ENCODE measurements around the gene HLA-DPA1.
A peak's percentile ranks its signal among the peaks of the same experiment; 100 is the strongest.

Gene HLA-DPA1

DNA sequence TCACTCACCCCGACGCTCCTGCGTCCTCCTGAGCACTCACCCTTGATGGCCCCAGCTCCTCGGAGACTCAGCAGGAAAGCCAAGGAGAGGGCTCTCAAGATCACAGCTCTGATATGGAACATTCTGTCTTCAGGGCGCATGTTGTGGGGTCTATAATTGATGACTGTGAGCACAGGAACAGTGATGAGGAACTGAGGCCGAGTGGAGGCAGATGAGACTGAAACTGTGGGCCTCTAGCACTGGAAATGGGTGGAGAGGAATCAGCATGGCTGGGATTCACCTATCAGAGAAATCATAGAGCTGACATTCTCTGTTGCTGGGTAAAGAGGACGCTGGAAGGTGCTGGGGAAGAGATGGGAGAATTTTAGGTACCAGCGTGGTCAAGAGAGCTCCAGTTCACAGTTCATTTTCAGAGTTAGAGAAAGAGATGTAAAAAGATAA, at the start of gene HLA-DPA1:
HLA-DPA1 (minus strand) TSS at position 219 of the 441 bp plus-strand sequence.
- DNase-seq = peak; percentile 42

DNA sequence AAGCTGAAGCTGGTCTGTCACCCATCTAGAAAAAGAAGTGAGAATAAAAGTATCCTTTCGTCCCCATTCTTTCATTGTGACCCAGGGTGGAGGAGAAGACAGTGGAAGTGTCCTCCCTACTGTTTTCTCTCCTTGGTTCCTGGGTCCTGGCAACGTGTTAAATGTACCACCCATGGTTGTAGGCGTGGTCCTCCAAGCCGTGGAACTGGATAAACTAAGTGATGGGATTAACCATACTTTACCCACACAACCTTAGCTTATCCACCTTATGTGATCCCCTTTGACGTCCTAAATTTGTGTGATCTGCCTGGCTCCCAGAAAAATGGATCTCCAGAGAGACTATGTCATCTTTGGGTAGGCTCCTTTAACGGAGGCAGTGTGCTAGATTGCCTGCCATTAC, 49.7 kb upstream of the HLA-DPA1 start:
- DNase-seq = no peak

DNA sequence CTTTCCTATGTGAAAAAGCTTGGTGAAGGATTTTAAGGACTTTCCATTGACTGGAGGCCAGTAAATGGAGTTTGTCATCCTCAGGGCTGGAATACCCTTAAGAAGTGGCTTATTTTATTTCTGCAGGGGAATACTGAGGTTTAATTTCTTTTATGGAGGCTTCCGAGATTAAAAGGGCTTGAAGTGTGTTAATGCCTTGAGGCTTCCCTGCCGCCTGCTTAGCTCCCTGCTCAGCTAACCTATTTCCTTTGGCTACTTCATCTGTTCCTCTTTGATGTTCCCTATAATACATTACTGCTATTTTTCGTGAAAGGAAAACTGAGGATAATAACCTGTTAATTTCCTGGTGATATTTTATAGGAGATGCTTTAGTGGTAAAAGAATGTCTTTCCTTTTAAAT, 46.6 kb upstream of the HLA-DPA1 start:
- DNase-seq = no peak

DNA sequence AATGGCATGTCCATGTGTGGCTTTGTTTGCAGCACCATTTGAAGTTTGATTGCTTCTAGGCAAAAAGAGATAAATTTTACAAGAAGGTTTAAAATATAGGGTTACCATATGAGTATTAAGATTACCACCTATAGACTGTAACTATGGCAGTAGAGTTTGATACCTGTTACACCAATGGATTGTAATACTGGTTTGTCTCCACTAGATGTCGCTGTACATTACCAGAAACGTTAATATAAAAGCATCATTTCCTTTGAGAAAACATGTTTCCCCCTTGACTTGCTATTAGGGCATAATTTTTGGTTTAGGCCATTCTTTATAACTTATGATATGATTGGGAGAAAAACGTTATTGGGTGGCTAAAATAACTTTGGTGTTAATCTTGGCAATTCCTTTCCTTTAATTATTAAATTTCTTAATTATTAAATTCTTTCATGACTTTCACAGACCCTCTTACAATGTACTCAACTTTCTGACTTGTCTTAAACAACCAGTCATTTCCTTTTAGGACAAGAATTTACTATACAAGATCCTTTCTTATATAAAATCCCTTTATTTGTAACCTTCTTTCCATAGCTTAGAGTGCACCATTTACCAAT, 45.2 kb upstream of the HLA-DPA1 start:
- peak; percentile 77 for DNase-seq

DNA sequence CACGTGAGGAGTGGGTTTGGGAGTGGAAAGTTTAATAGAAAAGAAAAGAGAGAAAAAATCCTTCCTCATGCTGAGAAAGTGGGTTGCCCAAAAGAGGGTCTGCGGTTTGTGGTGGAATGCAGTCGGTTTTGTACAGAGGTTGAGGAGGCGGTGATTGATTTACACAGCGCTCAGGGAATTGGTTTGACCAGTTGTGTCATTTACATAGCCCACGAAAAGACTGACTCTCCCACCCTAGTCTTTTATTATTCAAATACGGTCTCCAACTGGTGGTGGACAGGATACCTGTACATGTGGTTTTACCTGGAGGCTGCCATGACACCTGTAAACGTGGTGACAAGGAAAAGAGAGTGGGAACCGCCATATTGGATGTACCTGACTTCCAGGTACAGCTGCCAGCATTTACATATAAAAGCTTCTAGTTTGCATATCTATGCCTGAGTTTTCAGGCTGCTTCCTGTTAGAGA, 44.4 kb upstream of the HLA-DPA1 start:
- peak; percentile 19 for DNase-seq

DNA sequence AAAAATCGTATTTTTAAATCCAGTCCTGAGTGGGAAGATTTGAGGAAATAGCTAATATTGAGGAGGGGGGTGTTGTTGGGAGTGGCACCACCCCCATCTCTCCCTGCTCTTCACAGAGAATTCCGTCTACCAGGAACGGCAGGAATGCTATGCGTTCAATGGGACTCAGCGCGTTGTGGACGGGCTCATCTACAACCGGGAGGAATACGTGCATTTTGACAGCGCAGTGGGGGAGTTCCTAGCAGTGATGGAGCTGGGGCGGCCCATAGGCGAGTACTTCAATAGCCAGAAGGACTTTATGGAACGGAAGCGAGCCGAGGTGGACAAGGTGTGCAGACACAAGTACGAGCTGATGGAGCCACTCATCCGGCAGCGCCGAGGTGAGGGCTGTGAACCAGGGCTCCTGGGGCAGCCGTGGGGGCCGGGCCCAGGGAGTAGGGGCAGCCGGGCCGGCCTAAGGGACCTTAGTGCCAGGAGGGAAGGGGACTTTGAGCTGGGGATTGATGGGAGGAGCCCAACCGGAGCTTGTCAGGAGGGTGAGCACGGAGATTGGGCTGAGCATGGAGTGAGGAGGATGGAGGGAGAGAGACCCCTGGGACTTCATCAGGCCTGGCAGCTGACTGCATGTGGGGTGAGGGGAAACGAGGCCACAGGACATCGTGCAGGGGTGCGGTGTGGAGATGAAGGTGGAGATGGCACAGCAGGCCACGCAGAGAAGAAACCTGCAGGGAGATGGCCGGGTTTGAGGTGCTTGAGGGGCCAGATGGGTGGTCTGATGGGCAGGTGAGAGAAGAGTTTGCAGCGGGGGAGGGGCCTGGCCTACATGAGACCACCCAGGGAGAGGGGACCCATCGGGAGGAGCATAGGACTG, 43.6 kb upstream of the HLA-DPA1 start:
- DNase-seq = peak; percentile 63

DNA sequence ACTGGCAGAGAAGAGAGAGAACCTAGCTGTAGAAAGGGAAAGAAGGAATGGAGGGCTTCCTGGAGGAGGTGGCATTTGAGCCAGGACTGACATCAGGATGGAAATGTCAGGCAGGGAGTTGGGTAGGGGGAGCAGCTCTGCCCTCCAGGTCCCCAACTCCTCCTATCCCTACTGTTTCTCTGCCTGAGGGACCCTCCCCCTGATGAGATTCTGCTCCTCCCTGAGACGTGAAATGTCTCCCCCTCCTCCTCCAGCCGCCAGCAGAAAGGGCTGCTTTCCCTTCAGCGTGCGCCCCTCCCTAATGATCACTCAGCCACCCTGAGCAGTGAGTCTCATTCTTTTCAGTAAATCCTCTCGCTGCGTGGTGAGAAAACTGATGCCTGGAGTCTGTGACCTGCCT, 43.0 kb upstream of the HLA-DPA1 start:
- peak; percentile 33 for DNase-seq

DNA sequence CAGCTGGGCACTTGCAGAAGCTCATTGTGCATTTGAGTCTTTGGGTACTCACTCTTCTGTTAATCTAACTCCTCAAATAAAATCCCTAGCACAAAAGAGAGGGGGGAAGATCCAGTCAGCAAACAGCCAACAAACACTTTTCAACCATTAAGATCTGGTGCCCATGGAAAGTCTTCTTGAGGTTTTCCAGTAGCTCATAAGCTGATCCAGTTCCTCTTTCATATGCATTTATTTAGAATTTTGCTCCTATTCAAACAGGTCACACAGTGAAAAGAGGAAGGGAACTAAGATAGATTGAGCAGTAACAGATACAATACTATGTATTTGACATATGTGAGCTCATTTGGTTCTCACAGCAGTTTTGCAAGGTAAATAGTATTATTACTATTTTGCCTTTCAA, 41.0 kb upstream of the HLA-DPA1 start:
- DNase-seq = no peak

DNA sequence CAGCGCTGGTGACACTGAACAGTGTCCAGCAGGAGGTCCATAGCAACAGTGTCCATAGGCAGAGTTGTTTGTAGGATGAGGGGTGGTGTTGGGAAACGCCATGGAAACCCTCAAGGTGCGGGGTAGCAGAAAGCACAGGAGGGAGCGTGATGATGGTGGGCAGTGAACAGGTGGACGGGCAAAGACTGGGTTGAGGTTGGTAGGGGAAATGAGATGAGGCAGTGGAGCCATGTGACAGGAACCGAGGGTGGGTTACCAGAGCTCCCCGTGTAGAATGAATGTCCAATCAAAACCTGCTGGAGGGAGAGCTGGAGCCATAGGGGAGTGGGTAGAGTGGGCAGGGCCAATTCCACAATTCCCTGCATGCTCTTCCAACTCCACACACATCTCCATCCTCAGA, 40.3 kb upstream of the HLA-DPA1 start:
- DNase-seq = no peak

DNA sequence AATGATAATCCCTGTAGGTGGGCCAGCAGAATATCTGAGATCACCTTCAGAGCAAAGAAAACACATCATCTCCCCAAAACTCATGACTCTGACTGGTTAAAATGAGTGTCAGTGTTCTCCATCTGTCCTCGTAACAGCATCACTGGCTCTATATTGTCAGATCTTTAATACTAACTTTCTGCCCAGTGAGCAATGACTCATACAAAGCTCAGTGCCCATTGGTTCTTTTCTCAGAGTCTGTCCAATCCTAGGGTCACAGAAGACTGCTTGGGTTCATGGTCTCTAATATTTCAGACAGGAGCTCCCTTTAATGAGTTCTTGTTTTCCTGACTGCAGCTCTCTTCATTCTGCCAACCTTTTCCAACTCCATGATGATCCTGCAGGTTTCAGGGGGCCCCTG, 38.7 kb upstream of the HLA-DPA1 start:
- DNase-seq = peak; percentile 61

DNA sequence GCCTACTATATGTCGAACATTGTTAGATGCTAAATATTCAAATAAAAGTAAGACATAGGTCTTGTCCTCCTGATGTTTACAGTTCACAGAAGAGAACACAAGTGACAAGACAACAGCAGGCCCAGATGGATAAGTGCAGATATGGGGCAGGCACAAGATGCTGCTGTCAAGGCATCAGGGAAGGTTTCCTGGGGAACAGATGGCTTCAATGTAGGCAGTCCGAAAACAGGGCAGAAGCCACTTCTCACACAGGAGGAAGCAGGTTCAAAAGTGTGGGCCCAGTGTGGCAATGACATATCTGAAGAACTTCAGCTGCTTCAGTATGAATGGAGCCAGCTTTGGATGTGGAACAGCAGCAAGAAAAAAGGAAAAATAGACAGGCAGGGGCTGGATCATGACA, 34.9 kb upstream of the HLA-DPA1 start:
- no peak for DNase-seq

DNA sequence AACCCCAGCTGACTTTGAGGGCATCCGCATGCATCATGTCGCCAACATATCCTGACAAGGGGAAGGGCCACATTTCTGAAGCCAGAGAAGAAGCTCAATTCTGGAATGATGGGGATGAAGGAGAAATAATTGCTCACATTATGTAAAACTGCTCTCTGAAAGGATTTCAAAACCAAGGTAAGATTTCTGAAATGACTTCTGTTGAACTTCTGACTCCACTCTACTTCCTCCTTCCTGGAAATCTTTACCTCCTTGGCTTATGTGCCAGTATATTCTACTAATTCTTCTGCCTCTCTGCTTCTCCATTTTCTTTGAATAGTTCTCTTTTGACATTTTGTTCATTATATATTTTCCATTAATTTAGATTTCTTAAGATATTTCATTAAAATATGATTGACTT, 34.2 kb upstream of the HLA-DPA1 start:
- no peak for DNase-seq

DNA sequence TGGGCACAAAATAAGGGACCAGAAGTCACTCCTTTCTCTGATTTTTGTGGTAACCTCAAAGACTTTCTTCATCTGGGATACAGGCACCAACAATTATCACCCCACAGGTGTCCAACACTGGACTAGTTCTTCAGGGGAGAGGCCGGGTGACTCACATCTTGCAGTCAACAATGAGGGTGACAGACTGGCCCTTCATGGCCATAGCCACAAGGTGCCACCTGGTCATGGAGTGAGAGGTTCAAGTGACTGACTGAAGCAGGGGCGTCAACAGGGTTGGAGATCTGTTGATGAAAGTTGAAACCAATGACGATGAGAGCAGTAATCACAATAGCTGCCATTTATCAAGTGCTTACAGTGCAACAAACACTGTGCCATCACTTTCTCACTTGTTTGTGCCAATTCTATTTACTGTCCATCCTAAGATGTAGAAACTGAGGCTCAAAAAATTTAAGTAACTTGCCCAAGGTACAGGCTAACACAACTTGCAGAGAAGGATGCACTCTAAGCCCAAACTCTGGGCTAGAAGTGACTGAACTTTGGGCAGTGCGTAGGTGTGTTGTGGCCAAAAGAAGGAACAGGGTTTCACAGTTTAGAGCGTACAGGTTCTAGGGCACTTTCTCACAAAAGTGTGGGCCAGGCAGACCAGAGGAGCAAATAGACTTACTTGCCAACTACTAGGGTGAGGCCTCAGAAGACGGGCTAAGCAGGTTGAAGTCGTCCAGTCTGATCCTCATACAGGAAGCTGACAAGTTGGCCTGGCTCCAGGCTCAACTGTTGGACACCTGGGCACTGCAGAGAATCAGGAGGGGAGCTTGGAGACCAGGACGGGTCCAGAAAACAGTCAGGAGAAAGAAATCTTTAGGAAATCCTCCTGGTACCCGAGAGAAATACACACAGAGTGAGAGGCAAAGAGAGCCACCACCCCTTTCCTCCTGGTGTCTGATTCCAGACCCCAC, 32.7 kb upstream of the HLA-DPA1 start:
- peak; percentile 65 for DNase-seq

DNA sequence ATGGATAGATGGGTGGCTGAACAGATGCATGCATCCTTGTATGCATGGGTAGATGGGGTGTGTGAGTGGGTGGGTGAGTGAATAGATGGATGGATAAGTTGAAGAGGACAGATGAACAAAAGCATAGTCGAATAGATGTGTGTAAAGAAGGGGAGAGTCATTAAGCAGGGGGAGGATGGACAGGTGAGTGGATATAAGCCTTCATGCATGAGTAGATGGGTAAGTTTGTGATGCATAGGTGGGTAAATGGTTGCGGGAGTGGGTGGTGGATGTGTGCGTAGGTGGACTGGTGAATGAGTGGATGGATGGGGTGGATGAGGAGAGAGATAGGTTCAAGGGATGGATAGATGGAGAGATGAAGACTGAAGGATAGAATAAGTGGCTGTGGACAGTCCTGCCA, 31.9 kb upstream of the HLA-DPA1 start:
- DNase-seq = no peak

DNA sequence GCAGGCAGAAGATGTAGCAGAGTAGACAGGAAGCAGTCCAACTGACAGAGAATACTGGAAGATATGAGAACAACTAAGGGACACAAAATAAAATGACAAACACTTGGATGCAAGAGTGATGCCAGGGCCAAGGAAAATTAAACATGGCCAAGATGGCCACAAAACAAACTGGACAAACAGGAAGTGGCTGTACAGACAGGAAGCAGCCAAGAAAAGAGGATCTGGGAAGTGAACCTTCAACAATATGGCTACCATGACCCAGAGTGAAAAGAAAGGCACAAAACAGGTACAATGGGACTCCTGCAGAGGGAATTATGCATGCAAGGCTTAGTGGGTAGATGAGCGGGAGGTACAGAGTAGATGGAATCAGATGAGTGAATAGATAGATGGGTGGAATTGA, 31.4 kb upstream of the HLA-DPA1 start:
- DNase-seq = peak; percentile 3

DNA sequence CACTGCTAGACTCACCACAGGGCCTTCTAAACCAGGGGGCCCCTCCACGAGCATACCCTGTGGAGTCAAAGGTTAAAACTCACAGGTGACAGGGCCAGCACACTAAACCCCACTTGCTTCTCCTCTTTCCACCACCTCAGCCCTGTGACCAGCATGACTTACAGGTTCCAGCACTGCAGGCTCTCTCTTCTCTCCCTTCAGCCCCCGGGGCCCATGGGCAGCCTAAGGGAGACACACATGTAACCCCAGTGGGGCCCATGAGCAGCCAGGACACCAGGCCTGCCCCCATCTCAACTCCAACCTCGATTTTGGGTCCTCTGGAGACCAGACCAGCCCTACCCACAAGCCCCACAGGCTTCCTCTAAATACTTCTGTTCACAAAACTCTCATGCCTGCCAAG, 30.3 kb upstream of the HLA-DPA1 start:
- no peak for DNase-seq

DNA sequence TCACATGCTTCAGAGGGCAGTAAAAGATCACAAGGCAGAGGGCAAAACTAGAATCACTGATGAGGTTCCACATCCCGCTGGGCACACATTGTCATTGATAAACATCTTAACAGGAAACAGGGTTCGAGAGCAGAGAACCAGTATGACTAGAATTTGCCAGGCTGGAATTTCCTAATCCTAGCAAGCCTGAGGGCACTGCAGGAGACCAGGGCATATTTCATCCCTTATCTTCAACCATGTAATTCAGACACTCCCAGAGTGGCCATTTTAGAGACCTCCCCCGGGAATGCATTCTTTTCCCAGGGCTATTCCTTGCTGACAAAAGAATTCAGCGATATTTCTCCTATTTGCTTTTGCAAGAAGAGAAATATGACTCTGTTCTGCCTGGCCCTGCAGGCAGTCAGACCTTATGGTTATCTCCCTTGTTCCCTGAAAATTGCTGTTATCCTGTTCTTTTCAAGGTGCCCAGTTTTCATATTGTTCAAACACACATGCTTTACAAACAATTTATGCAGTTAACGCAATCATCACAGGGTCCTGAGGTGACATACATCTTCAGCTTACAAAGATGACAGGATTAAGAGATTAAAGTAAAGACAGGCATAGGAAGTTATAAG, 27.8 kb upstream of the HLA-DPA1 start:
- peak; percentile 24 for DNase-seq

DNA sequence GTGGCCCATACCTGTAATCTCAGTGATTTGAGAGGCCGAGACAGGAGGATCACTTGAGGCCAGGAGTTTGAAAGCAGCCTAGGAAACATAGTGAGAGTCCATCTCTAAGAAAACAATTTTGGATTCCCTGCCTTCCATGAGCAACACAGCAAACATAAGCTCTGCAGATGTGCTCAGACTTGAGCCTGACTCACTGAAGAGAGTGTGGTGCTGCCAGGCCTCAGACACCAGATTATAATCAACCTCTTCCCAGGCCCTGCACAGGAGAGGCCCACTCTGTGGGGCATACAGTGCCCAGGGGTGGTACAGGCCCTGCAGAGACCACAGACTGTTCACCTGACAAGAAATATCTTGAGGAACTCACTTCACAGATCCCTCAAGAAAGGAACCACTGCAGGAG, 22.2 kb upstream of the HLA-DPA1 start:
- no peak for DNase-seq

DNA sequence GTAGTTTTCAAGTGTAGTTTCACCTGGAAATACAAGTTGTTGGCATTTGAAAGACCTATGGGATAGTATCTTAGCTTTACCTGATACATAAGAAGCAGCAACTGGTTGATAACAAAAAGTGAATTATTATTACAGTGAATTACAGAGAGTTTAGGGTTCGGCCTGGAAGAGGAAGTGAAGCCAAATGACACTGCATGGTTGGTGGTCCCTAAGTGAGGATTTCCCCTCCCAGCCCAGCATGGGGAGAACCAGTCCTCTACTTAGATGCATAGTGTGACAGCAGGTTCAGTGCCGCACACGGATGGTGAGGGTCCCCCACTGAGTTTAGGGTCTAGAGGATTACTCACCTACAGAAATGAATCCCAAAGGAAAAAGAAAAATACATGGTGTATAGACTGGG, 20.4 kb upstream of the HLA-DPA1 start:
- no peak for DNase-seq

DNA sequence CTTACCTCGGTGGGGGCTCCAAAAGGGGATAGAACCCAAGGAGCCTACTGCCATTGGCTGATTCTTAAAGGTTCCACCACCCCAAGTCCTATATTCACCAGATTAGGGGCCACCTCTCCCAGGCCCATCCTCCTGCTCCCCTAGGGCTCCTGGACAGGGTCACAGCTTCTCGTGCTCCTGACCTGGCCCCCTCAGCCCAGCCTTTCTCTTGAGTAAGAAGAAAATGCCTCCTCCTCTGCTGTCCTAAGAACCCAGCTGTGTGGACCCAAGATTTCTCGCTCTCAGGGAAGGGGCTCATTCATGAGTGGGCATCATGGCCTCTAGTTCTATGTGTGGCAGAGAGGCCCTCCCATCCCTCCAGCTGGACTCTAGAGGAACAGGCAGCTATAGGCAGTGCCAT, 18.9 kb upstream of the HLA-DPA1 start:
- DNase-seq = no peak

DNA sequence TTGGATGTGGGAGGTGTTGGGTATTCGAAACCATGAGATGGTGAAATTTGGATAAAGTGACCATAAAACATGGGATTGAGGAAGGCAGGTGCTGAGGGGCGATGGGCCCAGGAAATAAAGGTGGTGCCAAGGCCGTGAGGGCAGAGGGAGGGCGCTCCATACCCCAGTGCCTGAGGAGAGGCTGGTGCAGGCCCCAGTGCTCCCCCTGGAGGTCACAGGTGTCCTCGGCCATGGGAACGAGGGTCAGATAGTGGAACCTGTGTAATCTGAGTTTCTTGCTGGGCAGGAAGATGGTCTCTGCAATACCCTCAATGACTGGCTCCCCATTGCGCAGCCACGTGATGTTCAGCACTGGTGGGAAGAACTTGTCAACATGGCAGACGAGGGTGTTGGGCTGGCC, 18.5 kb upstream of the HLA-DPA1 start:
- DNase-seq = peak; percentile 55

DNA sequence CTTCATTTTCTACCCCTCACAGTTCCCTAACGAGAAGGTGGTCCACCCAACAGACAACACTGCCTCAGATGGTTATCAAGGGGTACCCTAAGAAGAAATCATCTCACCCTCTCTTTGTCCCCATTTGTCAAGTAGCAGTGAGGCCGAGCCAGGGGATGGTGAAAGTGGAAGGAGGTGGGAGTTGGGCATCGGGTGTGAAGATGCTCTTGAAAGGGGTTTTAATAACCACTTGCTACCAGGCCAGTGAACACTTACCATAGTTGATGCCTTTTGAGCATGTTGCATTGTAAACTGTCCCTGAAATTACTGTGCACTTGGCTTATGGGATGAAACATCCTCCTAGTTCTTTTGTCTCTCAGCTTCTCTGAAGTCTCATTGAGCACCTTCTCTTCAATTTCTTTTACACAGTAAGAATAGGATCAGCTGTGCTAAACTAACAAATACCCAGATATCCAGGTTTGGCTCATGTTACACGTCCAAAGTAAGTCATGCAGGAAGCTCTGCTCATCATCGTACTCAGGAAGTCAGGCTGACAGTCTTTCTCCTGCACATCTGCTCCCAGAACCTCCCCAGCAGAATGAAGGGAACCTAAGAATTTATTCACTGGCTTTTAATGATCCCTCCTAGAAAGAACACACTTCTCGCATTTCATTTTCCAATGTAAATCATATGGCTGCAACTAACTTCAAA, 15.6 kb upstream of the HLA-DPA1 start:
- peak; percentile 68 for DNase-seq
